IPS DF 19.7 (cell line): ENCODE measurements around the gene LIN7B.

Experiments
- DNase-seq: peaks from one replicate; pipeline ENCODE4 v3.0.0-alpha.2; 2013; ENCODE audit warnings: low read depth, low spot score

The LIN7B gene

DNA sequence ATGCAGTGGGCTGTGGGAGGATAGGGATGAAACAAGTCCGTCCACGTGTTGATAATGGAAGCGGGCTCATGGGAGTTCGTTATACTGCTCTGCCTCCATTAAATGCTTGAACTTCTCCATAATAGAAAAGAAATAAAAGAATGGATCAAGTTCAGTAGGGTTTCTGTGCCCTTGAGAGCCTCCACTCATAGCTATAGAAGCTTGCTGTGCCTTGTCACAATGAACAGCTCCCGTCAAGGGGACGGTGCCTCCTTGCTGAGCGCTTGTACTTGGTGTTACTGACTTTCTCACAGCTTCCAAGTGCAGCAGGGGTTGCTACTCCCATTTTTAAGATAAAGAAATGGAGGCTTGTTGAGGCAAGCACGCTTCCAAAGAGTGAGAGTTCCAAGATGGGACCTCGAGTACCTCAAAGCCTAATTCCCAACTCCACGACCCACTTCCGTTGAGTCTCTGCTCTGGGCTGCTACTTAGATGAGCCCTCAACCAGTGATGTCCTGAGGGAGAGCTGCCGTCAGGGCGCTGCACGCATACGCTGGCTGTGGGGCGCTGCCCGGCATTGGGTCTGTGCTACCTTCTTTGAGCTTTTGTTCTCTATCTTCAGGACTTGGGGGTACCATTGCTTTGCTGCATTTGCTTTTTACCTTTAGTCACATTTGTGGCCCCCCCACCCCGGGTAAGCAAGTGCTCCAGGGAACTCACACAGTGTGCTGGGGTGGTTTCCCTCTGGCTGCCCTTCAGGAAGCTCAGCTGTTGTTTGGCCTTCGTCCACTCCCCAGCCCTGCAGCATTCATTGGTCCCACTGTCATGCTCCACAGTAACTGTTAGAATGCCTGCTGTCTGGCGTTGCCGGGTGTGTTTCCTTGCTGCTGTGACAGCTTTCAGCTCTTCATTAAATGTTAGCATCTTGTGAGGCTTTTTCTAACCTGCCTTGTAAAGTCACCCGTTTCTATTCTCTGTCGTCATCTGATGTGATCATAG lies 19.4 kb upstream of the LIN7B start:
- DNase-seq = no peak

DNA sequence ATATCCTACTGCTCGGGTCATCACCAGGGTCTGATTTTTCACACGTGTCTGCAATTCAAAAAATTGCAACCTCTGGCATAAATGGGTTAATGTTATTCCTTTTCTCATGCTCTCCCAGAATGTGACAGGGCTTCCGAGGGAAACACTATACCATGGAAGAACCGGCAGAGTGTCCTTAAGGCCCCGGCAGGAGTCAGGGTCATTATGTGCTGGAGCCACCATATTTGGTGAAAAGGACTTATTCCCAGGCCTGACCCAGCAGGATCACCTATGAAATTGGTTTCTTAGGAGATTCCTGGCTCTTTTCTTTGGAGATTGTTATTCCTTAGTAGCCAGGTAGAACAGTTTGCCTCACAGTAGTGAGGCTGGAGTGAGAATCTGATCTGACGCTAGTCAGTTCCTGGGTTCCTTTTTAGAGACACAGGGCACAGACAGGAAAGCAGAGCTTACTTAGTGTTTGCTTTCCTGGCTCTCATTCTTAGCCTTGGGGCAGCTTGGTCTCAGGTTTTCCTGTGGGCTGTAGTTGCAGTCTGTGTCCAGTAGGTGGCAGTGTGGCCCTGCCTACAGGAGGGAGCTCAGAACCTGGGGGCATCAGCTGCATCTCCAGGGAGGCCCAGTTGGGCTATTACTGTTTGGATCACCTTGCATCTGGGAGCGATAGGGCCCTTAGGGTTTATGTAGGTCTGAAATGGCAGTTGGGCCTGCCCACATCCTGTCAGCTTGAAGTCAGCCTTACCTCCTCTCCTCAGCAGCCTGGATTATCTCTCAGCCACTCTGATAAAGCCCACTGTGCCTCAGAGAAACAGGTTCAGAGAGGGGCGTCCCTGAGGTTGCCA lies 16.5 kb upstream of the LIN7B start:
- no peak for DNase-seq

GRCh38 chr19:49098795-49099194 lies 15.4 kb upstream of the LIN7B start:
- DNase-seq = no peak

DNA sequence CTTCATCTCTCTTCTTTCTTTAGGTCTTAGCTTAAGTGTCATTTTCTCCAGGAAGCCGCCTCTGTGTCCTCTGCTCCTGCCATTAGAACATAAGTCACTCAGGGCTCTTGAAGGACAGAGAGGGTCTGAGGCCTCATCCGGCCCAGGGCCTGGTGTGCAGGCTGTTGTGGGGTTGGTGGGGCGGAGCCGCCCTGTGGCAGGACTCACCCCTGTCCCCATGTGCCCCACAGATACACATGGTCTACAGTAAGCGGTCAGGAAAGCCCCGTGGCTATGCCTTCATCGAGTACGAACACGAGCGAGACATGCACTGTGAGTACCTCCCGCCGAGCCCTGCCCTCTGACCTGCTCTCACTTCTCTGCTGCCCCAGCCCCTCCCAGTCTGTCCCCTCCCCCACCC lies 13.0 kb upstream of the LIN7B start:
- DNase-seq = no peak

DNA sequence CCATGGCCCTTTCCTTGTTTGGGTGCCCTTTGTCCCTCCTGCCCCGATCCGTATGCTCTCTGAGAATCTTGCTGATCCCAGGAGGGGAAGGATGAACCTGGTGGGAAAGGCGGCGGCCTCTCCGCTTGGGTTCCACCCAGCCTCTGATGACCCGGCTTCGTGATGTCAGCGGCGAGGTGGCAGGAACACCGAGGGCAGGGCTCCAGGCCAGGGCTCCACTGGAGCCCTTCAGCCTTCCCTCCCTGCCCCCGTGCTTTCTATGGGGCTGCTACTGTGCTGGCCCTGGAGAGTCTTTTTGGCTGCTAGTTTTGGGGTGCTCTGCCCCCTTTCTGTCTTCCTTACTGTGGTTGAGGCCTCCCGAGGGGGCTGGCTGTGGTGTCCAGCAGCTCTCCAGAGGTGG lies 11.9 kb upstream of the LIN7B start:
- DNase-seq = no peak

GRCh38 chr19:49103331-49104085 lies 10.7 kb upstream of the LIN7B start:
- no peak for DNase-seq

DNA sequence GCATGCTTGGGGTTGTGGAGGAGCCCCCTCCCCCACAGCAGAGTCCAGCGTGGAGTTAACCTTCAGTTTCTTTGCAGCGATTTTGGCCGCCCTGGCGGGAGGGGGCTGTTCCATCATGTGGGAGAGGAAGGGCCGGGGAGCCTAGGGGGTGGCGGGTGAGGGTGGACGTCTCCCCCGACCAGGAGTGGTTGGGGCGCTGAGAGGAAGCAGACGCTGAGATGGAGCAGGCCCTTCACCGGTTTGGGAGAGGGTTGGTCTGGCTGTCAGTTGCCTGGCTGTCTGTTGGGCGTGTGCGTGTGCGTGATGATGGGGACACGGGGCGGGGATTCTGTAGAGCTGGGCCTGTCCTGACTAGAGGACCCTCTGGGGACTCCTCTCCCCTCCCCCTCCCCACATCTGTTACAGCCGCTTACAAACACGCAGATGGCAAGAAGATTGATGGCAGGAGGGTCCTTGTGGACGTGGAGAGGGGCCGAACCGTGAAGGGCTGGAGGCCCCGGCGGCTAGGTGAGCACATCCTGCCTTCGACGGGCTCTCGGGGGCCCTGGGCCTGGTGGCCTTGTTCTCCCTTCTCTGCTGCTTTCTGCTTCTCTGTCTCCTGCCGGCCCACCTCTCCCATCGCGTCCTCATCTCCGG lies 9.8 kb upstream of the LIN7B start:
- DNase-seq = no peak

- DNase-seq = no peak
Measured at GRCh38 chr19:49106648-49107135, 7.5 kb upstream of the LIN7B start.

GRCh38 chr19:49107625-49108459 lies 6.3 kb upstream of the LIN7B start:
- DNase-seq = no peak

DNA sequence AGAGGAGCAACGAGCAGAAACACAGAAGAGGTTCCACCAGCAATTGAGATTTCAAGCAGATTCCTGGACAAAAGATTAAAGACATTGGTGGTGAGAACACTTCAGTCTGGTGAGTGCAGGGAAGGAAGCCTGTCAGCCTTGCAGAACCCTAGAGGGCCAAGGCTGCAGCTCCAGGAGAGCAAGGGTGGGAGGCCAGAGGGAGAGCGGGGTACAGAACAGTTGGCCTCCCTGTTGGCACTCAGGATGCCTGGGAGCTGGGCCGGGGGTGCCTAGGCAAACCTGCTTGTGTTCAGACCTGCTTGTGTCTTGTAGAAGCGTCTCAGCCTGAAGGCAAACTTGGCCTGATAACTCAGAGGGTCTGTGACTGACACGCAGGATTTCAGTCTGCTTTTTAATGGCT lies 5.1 kb upstream of the LIN7B start:
- no peak for DNase-seq

GRCh38 chr19:49109569-49110233 lies 4.5 kb upstream of the LIN7B start:
- DNase-seq = no peak

DNA sequence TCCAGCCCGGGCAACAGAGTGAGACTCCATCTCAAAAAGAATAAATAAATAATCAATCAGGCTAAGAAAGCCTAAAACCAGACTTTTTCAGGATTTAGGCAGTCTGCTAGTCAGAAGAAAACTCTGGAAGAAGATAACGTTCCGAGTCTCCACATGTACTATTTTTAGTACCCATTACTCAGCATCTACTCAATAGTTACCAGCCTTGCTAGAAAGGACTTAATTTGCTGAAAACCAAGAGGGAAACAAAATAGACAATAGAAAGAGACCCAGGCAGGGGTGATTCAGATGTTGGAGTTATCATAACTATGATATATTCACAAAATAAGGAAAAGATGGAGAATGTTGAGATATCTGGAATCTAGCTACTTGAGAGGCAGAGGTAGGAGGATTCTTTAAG lies 3.6 kb upstream of the LIN7B start:
- no peak for DNase-seq

DNA sequence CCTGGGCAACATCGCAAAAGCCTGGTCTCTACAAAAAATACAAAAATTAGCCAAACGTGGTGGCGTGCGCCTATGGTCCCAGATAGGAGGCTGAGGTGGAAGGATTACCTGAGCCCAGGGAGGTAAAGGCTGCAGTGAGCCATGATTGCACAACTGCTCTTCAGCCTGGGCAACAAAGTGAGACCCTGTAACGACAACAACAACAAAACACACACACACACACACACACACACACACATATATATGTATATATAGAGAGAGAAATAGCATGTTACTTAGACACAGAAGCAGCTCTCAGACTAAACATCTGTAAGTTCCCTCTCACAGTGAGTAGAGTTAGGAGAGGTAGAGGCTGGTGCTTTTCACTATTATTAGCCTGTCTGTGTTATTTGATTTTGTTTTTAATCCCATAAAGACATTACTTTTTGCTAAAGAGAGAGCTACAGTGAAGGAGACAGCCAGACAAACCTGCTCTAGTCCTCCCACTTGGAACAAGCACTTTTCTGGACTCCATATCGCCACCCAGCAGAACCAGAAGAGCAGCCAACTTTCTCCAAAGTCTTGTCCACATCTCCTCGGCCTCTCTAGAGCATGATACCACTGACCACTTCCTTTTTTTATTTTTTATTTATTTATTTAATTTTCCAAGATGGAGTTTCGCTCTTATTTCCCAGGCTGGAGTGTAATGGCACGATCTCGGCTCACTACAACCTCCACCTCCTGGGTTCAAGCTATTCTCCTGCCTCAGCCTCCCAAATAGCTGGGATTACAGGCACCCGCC lies 2.8 kb upstream of the LIN7B start:
- DNase-seq = no peak

- no peak for DNase-seq
Measured at GRCh38 chr19:49114630-49115363, 627 bp downstream of the LIN7B start.

DNA sequence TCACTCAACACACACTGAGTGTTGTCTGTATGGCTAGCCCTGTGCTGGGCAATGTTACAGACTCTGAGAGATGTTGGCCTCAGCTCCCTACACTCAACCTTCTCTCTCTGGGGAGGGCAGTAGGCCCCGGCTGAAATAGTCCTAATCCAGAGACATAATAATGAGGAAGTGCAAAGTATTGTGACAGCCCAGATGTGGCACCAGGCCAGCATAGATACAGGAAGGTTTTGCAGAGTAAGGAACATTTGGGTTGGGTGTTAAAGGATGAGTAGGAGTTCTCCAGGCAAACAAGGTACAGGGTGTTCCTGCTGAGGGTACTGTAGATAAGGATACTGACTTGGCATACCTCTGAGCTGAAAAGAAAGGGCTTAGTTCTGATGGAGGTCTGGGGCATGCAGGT lies 2.4 kb downstream of the LIN7B start:
- no peak for DNase-seq

- no peak for DNase-seq
Measured at GRCh38 chr19:49117677-49118564, 3.8 kb downstream of the LIN7B start.
